Skin of body (tissue), 2 donors: Measurements from ENCODE around the gene HGFAC. TPM values are rescaled to one million over a fixed set of nuclear protein-coding genes. Genes with fewer than 3 reads are reported as not detected.
"Not testable (repeated sequence)": the region's sequence is repeated elsewhere in the genome, so short reads cannot be mapped to it uniquely, and the experiment has no call there.

ENCODE experiments used
- DNase-seq: peaks from one replicate; lab custom pipeline; 2025; lab: John Stamatoyannopoulos, UW
- total RNA-seq: library from RNA; depleted of rRNA; stranded (reverse); fragments of >200 nt; gene quantifications from one replicate; pipeline ENCODE4 v1.2.3, GENCODE V29; 2014

HGFAC gene
- total RNA-seq, 1 donor from 2014 or later: 0.20 TPM

DNA sequence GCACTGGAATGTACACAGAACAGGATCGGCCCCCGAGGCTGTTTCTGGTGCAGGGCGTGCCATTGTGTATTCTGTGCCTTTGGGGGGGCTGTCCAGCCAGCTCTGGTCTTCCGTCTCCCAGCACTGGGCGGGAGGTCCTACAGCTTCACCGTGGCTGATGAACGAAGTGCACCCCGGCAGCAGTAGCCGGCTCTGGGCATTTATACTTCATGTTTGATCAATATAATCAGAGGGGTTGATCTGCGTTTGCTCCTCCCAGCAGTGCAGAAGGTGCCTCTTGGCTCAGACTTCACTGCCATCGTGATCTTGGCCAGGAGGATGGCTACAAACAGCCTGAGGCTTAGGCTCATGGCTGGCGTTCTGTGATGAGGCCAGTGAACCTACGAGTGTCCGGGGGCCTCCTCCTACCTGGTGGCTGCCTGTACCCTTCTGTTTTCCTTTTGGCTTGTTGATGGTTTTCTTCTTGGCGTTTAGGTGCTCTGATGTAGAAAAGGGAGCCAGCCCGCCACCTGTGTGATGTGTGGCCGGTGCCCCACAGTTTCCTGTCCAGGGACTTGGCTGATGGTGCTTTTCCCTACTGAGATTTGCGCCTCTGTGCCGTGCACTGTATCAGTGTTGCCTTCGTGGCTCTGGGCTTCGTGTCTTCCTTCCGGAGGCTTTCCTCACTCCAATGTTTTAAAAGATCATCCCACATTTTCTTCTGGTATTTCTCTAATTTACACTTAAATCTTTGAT, 31.2 kb upstream of the HGFAC start:
- DNase-seq: no peak

DNA sequence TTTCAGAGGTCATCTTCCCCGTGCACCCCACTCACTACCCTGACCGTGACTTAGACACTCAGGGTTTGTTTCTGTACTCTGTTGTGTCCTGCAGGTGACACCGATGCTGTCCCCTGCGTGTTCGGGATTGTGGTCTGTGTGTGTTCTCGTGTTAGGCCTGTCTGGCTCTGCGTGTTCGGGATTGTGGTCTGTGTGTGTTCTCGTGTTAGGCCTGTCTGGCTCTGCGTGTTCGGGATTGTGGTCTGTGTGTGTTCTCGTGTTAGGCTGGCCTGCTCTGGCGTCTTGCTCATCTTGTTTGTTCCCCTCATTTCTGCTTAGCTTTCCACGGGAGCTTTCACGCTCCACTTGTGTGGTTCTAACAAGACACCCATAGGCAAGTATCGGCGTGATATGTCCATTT, 30.6 kb upstream of the HGFAC start:
- not testable (repeated sequence) for DNase-seq

DNA sequence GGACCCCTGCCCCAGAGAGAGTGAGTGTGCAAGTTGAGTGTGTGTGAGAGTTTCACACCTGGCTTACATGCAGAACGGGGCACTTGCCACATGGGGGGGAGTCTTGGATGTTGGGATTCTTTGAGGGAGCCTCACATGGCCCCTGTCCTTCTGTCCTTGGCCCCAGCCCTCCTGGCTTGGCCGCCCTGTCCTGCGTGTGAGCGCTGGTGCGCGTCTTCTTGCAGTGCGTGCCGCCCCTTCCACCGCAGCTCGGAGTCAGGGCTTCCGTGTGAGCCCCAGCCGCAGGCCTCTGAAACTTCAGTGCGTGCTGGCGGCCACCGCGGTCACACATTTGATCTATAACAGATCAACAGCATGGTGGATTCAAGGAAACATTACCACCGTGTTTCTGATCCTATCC, 30.1 kb upstream of the HGFAC start:
- no peak for DNase-seq

DNA sequence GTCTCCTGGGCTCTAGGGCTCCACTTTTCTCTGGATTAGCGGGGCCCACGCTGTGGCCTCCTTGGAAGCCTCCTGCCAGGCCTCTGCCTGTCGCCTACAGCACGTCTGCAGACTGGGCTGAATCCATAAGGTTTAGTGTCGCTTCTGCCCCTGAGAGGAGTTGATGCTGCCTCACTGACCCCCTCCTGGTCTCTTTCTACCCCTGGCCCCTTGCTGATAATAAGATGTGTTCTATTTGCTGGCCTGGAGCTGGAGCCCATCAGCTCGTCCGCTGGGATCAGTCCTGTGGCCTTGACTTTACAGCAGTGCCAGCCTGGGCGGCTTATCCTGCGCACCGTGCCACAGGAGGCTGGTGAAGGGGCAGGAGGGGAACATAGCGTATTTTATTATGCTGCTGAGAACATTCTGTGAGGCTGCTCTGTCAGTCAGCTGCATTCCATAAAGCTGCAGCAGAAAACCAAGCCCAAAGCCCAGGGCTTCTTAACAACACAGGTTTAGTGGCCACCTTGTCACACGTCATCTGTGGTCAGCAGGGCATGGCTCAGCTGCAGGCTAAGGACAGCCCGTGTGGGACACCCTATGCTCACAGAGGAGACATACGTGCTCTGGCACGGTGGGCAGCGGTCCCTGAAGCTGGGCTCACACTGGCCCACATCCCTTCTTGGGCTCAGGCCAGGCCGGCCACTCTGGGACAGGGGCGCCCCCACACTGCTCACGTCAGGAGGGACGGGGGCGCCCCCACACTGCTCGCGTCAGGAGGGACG, 29.3 kb upstream of the HGFAC start:
- DNase-seq: no peak

DNA sequence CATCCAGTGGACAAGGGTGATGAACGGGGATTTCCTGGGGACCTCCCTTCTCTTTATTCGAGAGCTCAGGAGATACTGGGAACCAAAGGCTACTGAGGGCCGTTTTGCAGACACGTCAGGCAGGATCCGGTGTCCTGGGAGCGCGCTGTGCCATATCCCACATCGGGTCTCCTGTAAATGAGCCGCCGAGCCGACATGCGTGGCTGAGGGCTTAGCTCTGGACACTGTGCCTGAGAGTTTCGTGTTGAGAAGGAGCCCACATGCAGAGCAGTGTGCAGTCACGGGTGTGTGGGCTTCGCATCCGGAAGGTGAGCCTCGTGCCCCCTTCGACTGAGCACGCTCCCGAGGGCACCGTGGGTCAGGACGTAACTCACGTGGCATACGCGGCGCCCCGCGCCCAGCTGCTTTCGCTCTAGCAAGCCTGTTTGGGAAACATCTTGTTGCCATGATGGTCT, 28.5 kb upstream of the HGFAC start:
- no peak for DNase-seq

DNA sequence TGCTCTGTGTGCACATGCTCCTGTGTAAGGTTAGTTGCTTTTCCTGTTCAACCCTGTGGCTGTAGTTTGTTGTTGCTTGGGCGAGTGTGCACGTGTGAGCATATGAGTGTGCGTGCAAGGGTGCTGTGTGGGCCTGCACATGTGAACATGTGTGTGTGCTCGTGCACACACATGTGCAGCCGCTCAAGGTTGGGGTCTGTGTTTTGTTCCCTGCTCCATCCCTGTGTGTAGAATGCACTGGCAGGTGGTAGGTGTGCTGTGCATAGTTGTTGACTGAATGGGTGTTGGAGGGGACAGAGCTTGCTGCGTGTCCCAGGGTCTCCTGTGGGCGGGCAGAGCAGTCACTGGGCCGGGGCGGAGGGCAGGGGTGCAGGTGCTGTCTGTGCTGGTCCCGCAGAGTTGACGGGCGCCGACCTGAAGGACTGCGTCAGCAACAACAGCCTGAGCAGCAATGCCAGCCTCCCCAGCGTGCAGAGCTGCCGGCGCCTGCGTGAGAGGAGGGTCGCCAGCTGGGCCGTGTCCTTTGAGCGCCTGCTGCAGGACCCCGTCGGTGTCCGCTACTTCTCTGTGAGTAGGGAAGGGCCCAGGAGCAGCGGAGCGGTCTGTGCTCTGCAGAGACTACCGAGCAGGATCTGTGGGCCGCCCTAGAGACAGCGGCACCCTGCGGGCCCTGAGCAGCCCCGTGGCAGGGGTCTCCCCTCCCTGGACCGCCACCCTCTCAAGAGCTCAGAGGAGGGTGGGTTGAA, 27.9 kb upstream of the HGFAC start:
- no peak for DNase-seq

DNA sequence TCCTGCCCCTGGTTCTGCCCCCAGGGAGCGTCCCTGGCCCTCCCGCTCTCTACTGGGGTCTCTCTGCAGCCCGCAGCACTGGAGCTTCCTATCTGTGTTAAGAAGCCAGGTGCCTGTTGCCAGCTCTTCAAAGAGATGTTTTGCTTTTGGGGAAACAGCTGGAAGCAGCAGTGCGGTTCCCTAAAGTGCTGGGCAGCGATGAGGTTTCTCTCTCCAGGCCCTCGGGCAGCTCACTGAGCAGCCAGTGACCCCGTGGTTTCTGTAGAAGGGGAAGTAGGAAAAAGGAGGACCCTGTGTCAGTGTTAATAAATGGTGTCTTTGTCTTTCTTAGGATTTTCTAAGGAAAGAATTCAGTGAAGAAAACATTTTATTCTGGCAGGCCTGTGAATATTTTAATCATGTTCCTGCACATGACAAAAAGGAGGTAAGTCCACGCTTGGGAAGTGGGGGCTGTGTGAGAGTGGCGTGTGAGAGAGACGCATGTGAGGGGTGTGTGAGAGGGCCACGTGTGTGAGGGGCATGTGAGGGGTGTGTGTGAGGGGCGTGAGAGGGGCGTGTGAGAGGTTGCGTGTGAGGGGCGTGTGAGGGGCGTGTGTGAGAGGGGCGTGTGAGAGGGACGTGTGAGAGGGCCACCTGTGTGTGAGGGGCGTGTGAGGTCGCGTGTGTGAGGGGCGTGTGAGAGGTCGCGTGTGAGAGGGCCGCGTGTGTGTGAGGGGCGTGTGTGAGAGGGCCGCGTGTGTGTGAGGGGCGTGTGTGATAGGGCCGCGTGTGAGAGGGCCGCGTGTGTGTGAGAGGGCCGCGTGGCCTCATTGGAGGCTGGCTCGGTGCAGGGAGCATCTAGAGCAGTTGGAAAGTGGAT, 27.1 kb upstream of the HGFAC start:
- DNase-seq: peak; percentile 20

DNA sequence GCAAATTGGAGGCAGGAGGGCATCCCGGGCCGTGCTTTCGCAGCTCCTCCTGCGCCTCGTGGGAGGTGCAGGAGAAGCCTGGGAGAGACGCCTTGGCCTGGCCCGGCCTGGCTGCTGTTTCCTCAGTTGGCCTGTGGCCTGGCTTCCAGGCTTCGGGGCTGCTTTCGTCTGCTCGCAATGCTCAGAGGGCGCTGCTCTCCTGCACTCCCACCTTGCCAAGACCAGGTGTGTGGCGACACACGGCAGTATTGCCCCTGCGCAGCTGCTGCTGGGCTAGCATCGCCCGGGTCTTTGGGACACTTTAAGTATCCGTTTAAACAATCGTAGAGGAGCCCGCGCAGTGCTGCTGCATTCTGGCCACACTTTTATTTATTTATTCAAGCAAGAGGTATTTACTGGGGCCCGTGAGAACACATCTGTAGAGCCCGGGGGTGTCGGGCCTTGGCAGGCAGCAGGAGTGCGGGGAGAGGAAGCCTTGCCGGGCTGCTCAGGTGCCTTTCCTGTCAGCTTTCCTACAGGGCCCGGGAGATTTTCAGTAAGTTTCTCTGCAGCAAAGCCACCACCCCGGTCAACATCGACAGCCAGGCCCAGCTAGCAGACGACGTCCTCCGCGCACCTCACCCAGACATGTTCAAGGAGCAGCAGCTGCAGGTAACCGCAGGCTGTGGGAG, 26.2 kb upstream of the HGFAC start:
- no peak for DNase-seq

DNA sequence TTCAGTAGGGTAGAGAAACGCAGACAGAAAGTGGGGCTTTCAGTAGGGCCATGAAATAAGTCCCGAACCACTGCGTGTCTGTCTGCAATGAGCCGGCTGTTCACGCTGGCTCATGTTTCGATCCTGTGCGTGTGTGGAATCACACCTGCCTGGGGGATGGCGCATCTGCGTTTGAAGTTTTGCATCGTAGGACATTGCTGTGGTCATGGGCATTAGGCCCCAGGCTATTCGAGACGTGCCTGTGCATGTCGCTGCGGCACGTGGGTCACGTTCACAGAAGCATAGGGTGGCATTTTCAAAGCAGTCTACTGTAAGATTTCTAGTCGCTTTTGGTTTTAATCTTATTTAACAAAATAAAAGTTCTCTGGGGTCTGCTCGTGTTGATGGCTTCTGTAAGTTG, 25.5 kb upstream of the HGFAC start:
- DNase-seq: no peak

DNA sequence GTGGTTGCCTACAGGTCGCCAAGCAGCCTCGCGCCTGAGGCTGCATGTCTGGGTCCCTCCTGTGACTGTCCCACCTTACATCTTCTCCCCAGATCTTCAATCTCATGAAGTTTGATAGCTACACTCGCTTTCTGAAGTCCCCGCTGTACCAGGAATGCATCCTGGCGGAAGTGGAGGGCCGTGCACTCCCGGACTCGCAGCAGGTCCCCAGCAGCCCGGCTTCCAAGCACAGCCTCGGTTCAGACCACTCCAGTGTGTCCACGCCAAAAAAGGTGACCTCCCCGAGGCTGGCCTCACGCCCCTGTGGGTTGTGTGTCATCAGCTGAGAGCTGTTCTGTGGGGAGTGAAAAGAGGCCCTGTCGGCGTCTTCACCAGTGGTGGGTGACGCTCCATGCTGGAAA, 24.9 kb upstream of the HGFAC start:
- no peak for DNase-seq

DNA sequence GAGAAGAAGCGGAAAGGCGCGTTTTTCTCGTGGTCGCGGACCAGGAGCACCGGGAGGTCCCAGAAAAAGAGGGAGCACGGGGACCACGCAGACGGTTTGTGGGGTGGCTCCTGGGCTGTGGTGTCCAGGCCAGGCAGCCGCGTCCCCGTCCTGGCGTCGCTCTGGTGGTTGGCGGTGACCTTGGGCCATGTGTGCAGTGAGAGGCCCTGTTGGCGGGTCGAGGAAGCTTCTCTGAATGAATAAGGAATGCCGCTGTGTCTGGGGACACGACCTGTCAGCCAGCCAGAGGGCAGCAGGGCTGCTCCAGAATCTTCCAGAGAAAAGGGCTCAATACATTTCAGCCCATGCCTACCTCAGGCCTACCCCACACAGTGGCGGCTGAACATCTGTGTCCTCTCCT, 24.3 kb upstream of the HGFAC start:
- DNase-seq: no peak

DNA sequence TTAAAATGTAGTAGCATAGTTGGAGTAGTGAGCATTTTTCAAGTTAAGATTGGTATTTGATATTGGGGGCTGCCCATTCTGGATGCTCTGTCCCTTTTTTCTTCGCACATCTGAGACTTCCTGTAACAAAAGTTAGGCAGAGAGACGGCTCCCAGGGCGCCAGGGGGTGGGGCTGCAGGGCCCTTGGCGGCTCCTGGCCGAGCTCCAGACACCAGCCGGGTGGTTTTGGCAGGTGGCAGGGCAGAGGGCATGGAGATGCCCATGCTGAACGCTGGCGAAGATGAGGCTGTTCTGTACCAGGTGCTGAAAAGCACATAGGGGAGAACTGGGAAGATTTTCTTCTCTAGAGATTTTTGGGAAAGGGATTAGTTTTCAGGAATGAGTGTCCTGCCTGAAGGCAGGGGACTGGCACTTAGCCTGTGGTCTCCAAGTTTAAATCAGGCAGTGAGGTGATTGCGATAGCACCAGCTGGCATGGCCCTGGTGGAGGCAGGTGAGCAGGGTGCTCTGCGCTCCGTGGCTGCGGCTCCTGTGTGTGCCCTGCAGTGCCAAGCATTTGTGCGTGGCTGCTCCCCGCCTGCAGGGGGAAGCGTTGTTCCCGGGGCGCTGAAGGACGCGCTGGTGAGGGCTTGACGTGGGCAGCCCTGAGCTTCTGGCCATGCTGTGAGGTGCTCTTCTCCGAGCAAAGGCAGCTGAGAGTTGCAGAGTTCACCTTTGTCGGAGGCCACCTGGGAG, 23.6 kb upstream of the HGFAC start:
- no peak for DNase-seq

DNA sequence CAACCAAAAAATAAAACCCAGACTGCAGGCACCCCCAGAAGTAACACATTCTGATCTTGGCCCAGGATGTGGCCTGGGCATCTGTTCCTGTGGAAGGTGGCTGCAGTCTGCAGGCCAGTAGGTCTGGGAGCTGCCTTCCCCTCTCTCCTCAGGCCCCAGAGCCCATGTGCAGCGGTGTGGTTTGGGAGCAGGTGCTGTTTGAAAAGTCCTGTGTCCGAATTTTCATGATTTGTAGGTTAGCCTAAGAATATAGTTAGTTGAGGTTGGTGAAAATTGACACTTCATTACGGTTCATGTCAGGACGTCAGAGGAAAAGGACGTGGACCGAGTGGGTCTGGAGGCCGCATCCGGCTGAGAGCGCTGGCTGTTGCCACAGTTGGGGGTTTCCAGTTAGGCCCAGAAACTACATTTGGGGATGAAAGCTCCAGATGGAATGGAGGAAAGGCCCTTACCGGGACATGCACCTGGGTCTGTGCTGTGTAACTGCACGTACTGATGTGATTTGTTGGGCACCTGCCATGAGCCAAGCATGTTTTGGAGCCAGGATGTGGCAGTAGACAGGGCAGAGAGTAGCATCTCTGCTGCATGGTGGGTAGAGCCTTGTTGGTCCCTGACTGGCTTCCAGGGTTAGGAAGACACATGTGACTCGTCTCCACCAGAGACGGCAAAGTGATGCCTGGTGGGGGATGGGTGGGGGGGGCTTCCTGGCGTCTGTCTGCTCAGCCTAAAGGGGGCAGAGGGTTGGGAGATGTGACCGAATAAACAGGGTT, 21.7 kb upstream of the HGFAC start:
- no peak for DNase-seq

DNA sequence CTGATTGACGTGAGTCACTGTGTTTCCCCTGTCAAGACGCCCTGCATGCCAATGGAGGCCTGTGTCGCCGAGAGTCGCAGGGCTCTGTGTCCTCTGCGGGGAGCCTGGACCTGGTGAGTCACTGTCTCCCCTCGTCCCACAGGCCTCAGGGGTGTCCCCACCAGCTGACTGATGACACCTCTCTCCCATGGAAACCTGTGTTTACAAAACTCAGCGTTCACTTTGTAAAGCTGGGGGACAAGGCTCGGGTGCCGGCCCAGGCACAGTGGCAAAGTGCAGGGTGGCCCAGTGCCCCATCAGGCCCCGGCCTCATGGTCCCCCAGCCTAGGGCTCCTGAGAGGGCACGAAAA, 21.2 kb upstream of the HGFAC start:
- DNase-seq: no peak

DNA sequence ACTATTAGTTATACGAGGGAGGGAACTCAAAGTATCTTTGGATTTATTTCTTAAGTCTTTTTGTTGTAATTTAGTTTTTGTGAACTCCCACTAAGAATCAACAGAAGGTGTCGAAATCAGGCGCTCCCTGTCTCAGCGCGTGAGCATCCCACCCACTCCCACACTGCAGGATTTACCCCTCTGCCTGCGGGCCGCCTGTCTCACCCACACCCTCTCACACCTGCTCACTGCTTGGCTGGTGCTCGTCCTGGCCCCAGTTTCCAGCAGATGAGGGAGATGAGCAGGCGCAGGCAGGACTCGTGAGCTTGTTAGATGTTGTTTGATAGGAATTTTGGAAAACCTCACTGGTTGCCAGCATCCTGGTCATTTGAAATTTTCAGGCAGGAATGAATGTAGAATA, 20.8 kb upstream of the HGFAC start:
- no peak for DNase-seq

DNA sequence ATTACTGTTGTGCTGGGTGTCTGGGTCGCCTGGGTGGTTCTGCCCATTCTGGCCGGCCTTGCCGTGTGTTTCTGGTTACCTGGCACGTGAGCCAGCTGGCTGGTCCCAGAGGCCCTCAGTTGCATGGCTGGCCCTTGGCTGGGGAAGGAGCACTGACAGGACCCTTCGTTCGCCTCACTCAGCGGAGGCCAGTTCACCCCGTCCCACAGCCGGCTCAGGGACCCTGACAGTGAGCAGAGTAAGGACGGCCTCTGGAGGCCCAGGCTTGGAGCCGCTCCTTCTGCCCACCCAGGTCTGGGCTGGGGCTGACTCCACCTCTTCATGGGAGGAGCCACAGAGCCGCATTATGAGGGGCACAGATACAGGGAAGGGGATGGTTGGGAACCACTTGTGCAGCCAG, 20.3 kb upstream of the HGFAC start:
- no peak for DNase-seq

DNA sequence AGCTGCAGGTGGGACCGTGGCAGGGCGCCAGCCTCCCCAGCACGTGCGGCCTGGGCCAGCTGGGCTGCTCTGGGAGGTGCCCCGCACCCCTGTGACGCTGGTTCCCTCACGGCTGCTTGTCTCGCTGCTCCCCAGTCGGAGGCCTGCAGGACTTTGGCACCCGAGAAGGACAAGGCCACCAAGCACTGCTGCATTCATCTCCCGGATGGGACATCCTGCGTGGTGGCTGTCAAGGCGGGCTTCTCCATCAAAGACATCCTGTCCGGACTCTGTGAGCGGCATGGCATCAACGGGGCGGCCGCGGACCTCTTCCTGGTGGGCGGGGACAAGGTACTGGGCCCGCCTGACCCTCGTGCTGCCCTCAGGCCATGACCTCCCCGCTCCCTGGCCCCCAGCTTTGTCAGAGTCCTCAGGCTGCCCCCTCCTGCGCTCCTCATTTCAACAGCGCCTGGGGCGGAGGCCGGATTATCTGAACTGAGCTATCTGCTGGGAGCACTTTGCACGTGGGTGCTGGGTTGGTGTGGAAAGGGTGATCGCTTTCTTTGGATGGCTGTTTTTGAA, 19.4 kb upstream of the HGFAC start:
- no peak for DNase-seq

DNA sequence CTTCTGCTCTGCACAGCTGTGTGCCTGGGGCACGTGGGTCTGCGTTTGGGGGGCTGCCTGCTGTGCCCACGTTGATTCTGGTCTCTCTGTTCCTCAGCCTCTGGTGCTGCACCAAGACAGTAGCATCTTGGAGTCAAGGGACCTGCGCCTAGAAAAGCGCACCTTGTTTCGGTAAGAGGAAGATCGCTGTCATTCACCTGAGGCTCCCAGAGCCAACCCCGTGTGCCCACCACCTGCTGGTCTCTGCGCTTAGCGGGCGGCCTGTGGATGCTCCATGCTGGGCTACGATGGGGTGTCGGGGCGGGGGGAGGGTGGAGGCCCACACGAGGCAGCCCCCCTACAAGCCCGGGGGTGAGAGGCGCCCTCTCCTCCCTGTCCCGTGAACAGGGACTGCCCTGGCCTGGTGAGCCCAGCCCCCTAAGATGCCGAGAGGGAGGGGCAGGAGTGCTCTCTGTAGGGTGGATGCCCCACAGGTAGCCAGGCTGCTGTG, 18.9 kb upstream of the HGFAC start:
- DNase-seq: no peak

DNA sequence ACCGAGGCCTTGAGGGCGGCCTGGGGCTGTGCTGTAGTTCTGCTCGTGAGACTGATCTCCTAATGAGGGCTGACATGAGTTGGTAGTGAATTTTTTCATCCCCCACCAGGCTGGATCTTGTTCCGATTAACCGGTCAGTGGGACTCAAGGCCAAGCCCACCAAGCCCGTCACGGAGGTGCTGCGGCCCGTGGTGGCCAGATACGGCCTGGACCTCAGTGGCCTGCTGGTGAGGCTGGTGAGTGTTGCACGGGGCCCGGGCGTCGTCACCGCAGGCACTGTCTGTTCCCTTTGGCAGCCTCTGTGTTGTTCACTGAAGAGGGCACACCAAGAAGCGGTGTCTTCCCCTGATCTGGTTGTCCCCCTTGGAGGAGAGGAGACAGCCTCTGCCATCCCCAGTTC, 18.4 kb upstream of the HGFAC start:
- no peak for DNase-seq
